NCI-H446 (cell line): ENCODE measurements around the gene EDDM13.
"Not testable (repeated sequence)": the region's sequence is repeated elsewhere in the genome, so short reads cannot be mapped to it uniquely, and the experiment has no call there.

ENCODE experiments used
- DNase-seq, 2 experiments: peaks; one replicate each; lab custom pipeline; 2025; lab: John Stamatoyannopoulos, UW

EDDM13 gene, protein sequence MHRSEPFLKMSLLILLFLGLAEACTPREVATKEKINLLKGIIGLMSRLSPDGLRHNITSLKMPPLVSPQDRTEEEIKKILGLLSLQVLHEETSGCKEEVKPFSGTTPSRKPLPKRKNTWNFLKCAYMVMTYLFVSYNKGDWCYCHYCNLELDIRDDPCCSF

DNA sequence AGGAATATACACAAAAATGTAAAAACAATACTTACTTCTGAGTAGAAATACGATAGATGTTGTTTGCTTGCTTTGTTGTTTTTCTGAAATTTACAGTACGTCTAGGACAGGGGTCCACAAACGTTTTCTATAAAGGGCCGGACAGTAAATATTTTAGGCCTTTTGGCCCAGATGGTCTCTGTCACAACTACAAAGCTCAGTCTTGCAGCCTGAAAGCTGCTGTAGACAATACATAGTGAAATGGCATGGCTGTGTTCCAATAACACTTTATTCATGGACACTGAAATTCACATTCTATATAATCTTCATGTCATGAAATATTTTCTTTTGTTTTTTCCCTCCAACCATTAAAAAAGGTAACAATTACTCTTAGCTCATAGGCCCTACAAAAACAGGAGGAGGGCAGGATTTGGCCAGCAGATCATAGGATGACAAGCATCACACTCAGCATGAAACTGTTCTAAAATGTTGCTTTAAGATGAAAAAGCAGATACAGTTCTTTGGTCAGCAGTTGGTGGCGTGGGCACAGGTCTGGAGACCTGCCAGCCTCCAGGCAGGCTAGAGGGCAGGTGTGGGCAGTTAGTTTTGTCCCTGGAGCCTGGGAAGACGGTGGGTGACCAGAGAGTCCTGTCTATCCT is at the start of gene EDDM13:
EDDM13 (plus strand) TSS at position 588 of the 638 bp plus-strand sequence. CDS start 87 bp downstream, outside the sequence.
- no peak for DNase-seq

- no peak for DNase-seq
Observed at GRCh38 chr19:56222901-56223300, 49.6 kb upstream of the EDDM13 start.

GRCh38 chr19:56223481-56223880 is 49.1 kb upstream of the EDDM13 start:
- no peak for DNase-seq

GRCh38 chr19:56245121-56245740 is 27.3 kb upstream of the EDDM13 start:
- no peak for DNase-seq

DNA sequence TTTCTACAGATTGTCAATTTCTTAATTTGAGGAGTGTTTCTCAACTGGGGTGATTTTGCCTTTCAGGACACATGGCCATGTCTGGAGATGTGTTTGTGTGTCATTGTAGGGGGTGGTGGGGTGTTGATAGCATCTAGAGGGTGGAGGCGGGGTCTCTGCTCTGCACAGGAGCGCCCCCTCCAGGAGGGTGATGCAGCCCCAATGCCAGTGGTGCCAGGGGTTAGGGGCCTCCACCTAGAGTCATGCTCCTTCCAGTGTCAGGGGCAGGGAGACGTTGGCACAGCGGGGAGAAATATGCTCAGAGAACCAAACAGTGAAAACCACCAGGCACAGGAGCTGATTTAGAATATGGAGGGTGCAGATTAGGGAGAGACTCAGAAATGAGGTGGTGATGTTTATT is 26.8 kb upstream of the EDDM13 start:
- not testable (repeated sequence) for DNase-seq

- DNase-seq, result not testable (repeated sequence)
Observed at GRCh38 chr19:56248736-56249338, 23.7 kb upstream of the EDDM13 start.

GRCh38 chr19:56252699-56253422 is 19.7 kb upstream of the EDDM13 start:
- peak; percentile 32 to 75 for DNase-seq

DNA sequence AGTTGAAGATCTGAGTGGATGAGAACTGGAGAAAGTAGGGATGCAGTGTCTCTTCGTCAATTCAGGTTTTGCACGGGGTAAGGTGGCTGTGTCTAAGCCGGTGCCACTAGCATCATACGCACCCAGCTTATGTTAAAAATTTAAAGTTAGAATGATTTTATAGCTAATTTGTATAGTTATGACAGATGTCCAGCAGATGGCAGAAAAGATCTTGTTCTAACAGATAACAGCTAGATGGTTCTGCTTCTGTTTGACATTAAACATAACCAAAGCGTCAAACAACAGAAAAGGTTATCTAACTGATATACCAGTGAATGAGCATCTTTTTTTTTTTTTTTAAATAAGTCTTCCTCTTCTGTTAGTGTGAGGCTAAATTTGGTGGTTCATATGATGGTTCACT is 18.8 kb upstream of the EDDM13 start:
- DNase-seq, result peak in 1 of 2 experiments; percentile 65

DNA sequence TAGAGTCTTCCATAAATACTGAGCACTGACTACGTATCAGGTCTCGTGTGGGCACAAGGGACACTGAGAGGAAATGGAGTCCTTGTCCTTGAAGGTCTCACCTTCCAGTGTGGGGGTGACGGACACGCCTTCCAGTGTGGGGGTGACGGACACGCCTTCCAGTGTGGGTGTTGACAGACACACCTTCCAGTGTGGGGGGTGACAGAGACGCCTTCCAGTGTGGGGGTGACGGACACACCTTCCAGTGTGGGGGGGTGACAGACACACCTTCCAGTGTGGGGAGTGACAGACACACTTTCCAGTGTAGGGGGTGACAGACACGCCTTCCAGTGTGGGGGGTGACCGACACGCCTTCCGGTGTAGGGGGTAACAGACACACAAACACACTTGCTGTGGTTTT is 14.3 kb upstream of the EDDM13 start:
- DNase-seq, result no peak

DNA sequence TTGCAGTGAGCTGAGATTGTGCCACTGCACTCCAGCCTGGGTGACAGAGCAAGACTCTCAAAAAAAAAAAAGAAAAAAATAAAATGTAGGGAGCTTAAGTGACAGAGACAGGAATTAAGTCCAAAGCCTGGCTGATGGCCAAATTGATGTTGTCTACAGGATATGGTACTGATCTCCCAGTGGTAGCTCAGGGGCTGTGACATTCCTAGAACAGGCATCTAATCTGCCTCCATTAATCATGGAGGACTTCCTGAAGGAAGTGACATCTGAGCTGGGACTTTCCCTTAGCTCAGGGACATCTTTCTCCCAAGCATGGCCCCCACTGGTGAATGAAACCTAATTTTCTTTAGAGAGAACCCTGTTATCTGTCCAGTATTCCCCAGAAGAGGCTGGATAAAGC is 11.4 kb upstream of the EDDM13 start:
- DNase-seq, result no peak

DNA sequence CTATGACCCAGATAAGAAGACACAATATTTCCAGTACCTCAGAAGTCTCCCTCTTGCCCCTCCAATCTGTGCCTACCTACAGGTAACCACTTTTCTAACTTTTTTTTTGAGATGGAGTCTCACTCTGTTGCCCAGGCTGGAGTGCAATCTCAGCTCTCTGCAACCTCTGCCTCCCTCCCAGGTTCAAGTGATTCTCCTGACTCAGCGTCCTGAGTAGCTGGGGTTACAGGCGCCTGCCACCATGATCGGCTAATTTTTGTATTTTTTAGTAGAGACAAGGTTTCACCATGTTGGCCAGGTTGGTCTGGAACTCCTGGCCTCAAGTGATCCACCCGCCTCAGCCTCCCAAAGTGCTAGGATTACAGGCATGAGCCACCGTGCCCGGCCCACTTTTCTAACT is 10.6 kb upstream of the EDDM13 start:
- DNase-seq, result not testable (repeated sequence)

DNA sequence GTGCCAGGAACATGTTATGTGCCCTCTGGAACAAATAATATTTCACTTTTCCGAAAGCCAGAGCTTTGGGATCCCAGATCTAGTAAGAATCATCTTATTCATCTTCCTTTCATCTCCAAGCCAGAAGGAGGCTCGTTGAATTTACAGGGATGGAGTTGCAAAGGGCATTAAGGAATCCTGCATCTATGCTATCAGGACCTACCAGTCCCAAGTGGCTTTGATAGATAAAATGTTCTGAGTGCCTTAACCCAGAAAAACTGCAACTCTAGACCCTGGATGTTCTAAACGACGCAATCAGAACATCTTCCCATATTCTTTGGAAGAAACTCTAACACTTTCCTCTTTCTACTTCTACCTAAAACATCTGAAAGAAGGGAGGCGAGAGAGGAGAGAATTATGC is 9.2 kb upstream of the EDDM13 start:
- DNase-seq, result no peak

- no peak for DNase-seq
Observed at GRCh38 chr19:56266051-56266450, 6.5 kb upstream of the EDDM13 start.

DNA sequence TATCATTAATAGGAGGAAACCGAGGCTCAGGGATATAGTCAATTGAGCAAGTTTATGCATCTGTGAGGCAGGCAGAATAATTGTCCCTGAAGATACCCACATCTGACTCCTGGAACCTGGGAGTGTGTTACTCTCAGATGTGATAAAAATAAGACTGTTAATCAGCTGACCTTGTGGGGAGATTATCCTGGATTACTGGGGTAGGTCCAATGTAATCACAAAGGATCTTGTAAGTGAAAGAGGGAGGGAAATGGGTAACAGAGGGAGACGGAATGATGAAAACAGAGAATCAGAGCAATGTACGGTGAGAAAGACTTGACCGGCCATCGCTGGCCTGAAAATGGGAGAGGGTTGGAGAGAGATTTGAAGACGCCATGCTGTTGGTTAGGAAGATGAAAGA is 3.2 kb upstream of the EDDM13 start:
- no peak for DNase-seq

DNA sequence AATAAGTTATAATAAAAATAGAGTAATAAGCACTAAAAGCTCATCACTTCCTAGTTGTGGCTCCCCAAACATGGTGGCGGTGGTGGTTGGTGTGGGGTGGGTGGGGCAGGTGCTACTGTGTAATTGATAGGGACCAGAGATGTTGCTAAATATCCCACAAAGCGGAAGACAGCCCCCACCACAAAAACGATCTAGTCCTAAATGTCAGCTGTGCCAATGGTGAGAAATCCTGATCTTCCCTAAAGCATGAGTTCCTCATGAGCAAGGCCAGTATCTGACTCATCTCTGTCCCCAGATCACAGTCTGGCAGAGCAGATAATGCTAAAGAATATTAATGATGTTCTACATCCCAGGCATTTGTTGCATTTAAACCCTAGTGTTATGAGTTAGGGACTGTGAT is 1.9 kb upstream of the EDDM13 start:
- DNase-seq, result no peak

DNA sequence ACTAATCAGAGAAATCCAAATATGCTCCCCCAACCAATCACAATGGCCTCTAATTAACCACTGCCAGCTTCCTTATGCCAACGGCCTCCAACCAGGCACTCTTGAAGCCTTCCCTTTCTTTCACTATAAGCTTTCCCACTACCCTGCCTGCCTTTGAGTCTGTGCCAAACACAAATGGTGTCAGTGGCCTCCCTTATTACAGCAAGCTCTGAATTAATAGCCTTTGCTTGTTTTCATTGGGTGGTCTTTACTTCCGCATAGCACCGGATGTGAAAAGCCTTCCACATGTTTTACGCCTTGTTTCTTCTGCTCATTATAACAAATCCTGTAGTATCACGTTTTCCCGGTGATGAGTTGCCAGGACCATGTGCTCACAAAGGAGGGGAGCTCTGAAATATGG is 1.4 kb upstream of the EDDM13 start:
- DNase-seq, result no peak

DNA sequence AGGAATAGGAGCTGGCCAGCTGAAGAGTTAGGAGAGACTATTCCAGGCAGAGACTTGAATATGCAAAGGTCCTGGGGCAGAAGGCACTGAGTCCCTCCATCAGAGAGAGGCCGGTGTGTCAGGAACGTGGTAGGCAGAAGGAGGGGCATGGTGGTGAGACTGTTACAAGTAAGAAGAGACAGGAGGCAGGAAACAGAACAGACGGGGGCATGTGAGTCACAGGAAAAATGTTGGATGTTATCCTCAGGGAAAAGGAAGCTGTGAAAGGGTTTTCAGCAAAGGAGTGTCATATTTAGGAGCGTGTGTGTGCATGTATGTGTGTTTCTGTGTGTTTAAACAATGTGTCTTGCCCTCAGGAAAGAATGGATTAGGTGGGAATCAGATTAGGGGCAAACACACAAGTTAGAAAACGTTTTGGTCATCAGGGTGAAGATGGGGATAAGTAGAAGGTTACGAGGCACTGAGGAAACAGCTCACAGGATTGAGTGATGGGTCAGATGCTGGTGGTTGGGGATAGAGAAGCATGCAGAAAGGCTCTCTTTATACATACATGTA is 1.1 kb downstream of the EDDM13 start:
- no peak for DNase-seq

- no peak for DNase-seq
Observed at GRCh38 chr19:56282809-56283208, 10.3 kb downstream of the EDDM13 start.

GRCh38 chr19:56284746-56285145 is 12.2 kb downstream of the EDDM13 start:
- DNase-seq, result no peak

- DNase-seq, result no peak
Observed at GRCh38 chr19:56290104-56290503, 17.6 kb downstream of the EDDM13 start.

GRCh38 chr19:56291867-56292266 is 19.3 kb downstream of the EDDM13 start:
- no peak for DNase-seq

GRCh38 chr19:56294549-56294948 is 22.0 kb downstream of the EDDM13 start:
- no peak for DNase-seq
